RPMI8226 (cell line): ENCODE measurements around the gene CPT1A.

Experiments used
- DNase-seq: peaks from one replicate; pipeline ENCODE4 v3.0.0-alpha.2; 2015

CPT1A gene

DNA sequence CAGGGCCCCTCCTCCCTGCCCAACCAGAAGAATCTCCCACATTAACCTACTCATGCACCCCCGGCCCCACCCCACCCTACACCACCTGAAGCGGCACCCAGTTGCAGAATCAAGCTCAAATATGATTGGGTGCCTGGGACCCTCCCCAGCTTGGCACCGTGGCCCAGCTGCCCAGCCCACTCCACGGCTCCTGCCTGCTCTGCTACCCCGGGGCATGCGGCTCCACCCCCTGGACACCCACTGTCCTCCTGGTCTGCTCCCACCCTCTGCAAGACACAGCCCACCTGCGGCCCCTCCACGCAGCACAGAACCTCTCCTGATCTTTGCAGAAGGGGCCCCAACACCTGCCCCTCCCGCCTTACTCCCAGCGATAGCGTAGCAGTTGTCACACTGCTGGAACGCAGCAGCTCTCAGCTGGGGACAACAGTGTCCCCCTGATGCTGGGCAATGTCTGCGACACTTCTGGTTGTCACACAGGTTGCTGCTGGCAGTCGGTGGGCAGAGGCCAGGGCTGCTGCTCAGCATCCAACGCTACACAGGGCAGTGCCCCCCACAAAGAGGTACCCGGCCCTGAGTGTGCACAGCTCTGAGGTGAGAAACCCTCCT, 58.4 kb downstream of the CPT1A start:
- DNase-seq: no peak

DNA sequence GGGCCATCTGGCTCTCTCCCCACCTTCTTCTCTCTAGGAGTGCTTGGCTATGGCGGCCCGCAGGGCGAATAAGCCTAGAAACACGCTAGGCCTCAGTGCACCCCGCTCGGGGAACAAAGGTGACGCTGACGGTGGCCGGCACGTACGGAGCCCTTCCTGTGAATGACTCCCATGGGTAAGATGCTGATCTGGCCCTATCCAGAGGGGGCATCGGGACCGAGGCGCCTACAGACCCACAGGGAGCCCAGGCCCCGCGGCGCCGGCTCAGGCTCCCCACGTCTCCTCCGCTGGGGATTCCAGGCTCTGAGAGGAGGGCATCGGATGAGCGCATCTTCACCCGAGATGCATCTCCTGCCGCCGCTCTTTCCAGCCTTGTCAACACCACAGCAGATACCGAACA, 59.0 kb downstream of the CPT1A start:
- DNase-seq: no peak

- DNase-seq: no peak
Measured at GRCh38 chr11:68780829-68781228, 60.9 kb downstream of the CPT1A start.

GRCh38 chr11:68778205-68778604, 63.5 kb downstream of the CPT1A start:
- no peak for DNase-seq

DNA sequence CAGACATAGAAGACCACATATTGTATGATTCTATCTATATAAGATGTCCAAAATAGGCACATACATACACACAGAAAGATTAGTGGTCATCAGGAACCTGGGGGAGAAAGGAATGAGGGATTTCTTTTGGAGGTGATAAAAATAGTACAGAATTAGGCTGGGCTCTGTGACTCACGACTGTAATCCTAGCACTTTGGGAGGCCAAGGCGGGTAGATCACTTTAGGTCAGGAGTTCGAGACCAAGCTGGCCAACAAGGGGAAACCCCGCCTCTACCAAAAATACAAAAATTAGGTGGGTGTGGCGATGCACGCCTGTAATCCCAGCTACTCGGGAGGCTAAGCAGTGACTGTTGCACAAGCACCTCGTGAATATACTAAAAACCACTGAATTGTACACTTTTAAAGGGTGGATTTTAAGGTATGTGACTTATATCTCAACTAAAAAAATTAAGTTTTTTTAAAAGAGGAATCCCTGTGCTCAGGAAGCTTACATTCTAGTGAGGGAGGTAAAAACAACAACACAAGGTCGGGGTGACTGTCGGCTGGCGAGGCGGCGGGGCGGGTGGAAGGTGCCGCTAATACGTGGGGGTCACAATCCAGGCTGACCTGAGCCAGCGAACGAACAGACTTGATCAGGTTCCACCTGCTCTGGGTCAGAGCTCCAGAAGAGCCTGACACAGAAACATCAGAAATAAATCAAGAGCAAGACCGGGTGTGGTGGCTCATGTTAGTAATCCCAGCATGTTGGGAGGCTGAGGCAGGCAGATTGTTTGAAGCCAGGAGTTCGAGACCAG, 65.1 kb downstream of the CPT1A start:
- DNase-seq: no peak

DNA sequence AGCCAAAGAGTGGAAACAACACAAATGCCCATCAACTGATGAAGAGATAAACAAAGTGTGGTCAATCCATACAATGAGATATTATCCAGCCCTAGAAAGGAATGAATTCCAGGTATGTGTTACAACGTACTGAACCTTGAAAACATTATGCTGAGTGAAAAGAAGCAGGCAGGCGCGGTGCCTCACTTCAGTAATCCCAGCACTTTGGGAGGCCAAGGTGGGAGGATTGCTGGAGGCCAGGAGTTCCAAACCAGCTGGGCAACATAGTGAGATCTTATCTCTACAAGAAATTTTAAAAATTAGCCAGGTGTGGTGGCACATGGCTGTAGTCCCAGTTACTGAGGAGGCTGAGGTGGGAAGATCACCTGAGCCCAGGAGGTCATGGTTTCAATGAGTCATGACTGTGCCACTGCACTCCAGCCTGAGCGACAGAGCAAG, 65.7 kb downstream of the CPT1A start:
- no peak for DNase-seq

- no peak for DNase-seq
Measured at GRCh38 chr11:68774194-68774585, 67.5 kb downstream of the CPT1A start.

DNA sequence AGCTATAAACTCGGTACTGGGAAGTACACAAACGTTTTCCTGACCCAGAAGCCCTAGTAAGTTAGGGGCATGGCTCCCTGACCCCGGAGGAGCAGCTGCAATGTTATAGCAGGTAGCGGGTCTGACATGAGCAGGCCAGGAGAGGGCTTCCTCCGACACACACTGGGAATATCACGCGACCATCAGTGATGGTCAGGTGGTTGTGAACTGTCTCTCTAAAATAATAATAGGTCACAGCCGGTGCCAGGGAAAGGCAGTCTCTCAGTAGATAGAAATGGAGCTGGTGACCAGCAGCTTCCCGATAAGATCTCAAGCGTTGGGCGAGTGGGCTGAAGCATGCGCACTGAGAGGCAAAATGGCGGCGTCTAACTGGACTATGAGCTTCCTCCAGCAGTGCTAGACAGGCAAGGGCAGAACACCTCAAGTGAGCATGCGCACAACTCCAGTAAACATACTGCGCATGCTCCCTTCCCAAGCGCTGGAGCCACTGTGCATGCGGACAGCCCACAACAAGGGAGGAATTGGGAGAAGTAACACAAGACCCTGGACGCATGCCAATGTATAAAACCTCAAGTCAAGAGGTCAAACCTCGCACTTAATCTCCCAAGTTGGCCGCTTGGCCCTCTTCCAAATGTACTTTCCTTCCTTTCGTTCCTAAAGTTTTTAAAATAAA, 68.1 kb downstream of the CPT1A start:
- DNase-seq: no peak

GRCh38 chr11:68772936-68773335, 68.8 kb downstream of the CPT1A start:
- DNase-seq: no peak

GRCh38 chr11:68770781-68771180, 70.9 kb downstream of the CPT1A start:
- DNase-seq: no peak

DNA sequence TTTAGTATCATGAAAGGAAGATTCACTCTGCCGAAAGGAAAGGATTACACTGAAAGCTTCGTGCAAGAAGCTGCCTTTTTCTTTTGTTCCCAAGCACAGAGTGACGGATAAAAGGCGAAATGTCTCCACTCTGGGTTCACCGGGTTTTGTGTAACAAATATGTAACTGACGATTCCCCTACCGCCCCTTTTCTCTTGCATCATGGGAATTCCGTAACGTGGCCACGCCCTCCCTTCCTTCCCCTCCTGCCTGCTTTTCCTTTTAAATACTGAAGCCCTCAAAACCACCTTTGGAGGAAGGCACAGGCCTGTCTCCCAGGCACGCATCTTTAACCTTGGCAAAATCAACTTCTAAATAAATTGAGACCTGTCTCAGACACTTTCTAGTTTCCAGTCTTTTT, 74.0 kb downstream of the CPT1A start:
- no peak for DNase-seq

GRCh38 chr11:68766786-68767185, 74.9 kb downstream of the CPT1A start:
- no peak for DNase-seq

DNA sequence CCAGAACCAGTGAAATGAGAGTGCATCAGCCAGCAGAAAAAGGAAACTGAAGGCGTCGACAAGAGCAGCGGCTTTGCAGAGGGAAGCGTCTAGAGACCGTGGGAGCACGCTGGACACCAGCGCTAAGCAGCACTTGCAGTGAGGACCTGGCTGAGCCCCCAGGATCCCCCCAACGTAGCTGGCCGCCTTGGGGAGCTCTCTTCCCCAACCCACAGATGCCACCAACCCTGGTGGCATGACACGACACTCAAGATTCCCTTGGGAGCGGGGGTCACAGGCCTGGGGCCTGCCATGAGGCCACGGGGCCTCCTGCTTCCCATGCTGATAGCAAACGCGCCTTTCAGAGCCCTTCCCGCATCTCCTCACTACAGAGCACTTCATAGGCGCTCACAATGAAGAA, 77.0 kb downstream of the CPT1A start:
- DNase-seq: no peak

- no peak for DNase-seq
Measured at GRCh38 chr11:68763926-68764657, 77.6 kb downstream of the CPT1A start.

GRCh38 chr11:68763181-68763721, 78.5 kb downstream of the CPT1A start:
- DNase-seq: no peak

- no peak for DNase-seq
Measured at GRCh38 chr11:68762481-68762880, 79.2 kb downstream of the CPT1A start.

- no peak for DNase-seq
Measured at GRCh38 chr11:68761801-68762200, 79.9 kb downstream of the CPT1A start.

DNA sequence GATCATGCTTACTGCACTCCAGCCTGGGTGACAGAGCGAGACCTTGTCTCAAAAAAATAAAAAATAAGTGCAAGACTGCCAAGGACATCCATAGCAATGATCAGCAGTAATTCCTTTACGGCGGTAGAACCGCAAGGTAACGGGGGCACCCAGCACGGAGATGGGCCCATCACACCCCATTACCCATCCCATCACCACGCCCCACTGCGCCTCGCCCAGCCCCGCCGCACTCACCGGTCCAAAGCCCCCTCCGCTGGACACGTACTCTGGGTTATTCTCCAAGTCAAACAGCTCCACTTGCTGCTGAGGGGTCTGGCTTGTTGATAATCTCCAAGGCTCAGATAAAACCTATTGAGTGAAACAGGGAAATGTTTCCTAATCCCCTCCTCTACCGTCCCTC, 81.7 kb downstream of the CPT1A start:
- DNase-seq: no peak

DNA sequence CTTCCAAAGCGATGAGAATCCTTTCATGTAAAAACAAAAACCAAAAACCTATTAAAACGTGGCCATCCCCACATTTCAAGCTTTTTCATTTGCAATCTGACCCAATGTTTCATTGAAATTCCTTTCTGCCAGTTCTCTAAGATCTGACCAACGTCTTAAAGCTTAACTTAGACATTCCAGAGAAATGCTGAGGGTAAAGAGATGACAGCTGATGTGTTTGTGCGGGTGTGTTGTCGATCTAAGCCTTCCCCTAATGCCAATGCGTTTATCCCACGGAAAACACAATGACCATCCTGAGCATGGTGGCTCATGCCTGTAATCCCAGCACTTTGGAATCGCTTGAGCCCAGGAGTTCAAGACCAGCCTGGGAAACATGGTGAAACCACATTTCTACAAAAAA, 84.0 kb downstream of the CPT1A start:
- no peak for DNase-seq

GRCh38 chr11:68756171-68756766, 85.4 kb downstream of the CPT1A start:
- no peak for DNase-seq

DNA sequence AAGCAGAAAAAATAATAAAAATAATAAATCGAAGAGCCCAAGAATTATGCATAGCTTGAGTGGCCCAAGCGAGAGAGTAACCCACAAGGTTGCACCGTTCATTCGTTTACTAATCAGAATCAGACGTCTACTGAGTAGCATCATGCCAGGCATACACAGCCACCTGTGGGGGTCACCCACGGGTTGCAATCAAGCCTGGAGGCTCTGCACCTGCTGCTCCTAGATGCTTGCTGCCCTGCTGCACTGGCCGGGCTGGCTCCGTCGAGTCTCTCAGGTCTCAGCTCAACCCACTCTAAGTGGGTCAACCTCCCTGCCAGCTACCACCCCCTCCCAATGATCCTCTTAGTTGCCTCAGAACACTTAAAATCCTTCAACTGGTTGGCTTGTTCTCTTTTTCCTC, 88.4 kb downstream of the CPT1A start:
- peak; percentile 39 for DNase-seq

- peak; percentile 95 for DNase-seq
Measured at GRCh38 chr11:68751331-68751856, 90.3 kb downstream of the CPT1A start, which contains the start of gene TESMIN. TESMIN (minus strand) TSS chr11:68751520; CDS start chr11:68750660, 860 bp downstream.

DNA sequence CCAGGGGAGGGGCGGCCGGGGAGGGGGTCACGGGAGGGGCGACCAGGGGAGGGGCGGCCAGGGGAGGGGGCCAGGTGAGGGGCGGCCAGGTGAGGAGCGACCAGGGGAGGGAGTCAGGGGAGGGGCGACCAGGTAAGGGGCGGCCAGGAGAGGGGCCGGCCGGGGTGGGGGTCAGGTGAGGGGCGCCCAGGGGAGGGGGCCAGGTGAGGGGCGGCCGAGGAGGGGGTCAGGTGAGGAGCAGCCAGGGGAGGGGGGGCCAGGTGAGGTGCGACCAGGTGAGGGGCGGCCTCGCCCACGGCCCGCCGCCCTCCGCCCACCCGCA, 90.8 kb downstream of the CPT1A start:
- no peak for DNase-seq
